Rectal smooth muscle tissue (tissue), 1 donor: ENCODE measurements around the gene KHDC4.
"Not testable (repeated sequence)": the region's sequence is repeated elsewhere in the genome, so short reads cannot be mapped to it uniquely, and the experiment has no call there.

Experiments
- H3K27ac ChIP-seq: one replicate; pipeline ENCODE4 v1.7.0; 2013; ENCODE audit warnings: low read depth, low read length, inconsistent platforms
- H3K27me3 ChIP-seq: one replicate; pipeline ENCODE4 v1.7.0; 2013; ENCODE audit warnings: low read length; ENCODE audit not compliant: control insufficient read depth, insufficient read depth
- H3K36me3 ChIP-seq: one replicate; pipeline ENCODE4 v1.7.0; 2013; ENCODE audit warnings: low read length; ENCODE audit not compliant: control insufficient read depth, insufficient read depth
- H3K4me1 ChIP-seq: one replicate; pipeline ENCODE4 v1.7.0; 2013; ENCODE audit warnings: low read length; ENCODE audit not compliant: control insufficient read depth, insufficient read depth
- H3K4me3 ChIP-seq: one replicate; pipeline ENCODE4 v1.7.0; 2013; ENCODE audit warnings: low read length
- H3K9ac ChIP-seq: one replicate; pipeline ENCODE4 v1.7.0; 2013; ENCODE audit warnings: low read length

KHDC4 gene

DNA sequence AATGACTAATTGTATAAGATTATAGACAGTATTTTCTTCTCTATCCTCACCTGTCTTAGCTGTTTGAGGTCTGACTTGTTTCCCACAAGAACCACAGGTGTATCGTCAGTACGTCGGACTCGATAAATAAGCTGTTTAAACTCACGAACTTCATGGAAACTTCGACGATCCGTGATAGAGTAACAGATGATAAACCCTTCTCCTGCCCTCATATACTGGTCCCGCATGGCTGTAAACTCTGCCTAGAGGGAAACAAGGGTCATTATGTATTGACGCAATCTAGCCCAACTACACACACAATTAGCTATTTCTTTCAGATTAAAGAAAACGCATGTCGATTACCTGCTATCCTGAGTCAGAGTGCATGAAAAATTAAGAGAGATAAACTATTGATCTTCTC, 30.0 kb downstream of the KHDC4 start:
- H3K36me3 ChIP-seq, result peaks cover 33% of the 10 kb centered on the region
- no peaks in the 10 kb centered on the region for H3K4me1 ChIP-seq
- H3K27me3 ChIP-seq, result no peaks in the 10 kb centered on the region
- no peak overlapping the region for H3K27ac ChIP-seq
- no peak overlapping the region for H3K4me3 ChIP-seq
- H3K9ac ChIP-seq, result no peak overlapping the region

DNA sequence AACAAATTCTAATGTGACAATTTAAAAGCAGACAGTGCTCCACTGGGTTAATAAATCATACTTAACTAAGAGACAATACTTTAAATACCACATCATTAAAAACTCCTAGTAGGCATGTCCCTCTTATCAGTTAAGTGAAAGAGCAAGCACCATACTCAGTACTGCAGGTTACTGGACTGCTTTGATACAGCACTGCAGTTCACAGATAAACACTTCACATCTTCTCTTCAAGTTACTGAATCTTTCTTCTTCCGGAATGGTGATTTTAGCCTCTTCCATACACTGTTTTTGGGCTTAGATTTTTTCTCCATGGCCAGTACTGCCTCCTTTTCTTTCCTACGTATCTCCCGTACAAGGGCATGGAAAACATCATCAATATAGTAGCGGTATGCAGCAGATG, 34.1 kb downstream of the KHDC4 start:
- Histone ChIP-seq H3K4me3 (no peak overlapping the region), H3K36me3 (peaks cover 38% of the 10 kb centered on the region), H3K27me3 (no peaks in the 10 kb centered on the region), H3K27ac (no peak overlapping the region), H3K9ac (no peak overlapping the region), H3K4me1 (no peaks in the 10 kb centered on the region)

DNA sequence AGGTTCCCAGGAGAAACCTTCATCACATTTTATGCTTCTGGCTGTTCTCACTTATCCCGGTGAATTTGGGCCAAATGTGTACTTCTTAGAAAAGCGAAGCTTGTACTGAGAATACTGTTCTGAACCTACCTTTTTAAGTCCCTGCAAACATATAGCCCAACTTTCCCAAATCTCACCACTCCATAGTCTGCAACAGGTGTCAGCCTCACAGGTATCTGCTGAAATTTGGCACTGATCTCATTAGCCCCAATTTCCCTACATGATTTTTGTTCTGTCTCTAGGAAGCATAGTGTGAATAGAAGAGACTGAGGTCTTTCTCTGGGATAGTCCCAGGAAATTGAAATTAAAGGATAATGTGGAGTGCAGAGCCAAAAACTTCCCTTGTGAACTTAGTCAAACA, 34.5 kb downstream of the KHDC4 start:
- Histone ChIP-seq H3K4me3 (no peak overlapping the region), H3K27ac (no peak overlapping the region)

DNA sequence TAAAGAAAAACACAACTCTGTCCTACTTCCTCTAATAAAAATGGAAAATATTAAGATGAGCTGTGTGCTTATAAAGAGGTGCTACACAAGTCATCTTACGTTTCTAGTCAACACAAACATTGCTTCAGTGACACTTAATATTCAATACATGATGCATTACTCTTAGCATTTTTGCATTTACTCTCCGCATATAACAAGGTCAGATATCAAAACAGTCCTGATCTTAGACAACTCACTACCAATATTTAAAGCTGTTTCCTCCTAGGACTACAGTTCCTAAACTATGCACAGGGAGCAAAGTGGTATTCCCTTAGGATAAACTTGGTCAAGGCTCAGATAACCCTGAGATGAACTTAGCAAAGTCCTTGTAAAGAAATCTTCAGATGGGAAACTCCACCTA, 35.3 kb downstream of the KHDC4 start:
- Histone ChIP-seq H3K27ac (no peak overlapping the region), H3K36me3 (peaks cover 26% of the 10 kb centered on the region), H3K4me1 (no peaks in the 10 kb centered on the region), H3K27me3 (no peaks in the 10 kb centered on the region), H3K9ac (no peak overlapping the region), H3K4me3 (no peak overlapping the region)

More for the DNA sequence above, 34.5 kb downstream of the KHDC4 start:
- no peaks in the 10 kb centered on the region for H3K27me3 ChIP-seq
- H3K4me1 ChIP-seq, result no peaks in the 10 kb centered on the region
- H3K36me3 ChIP-seq, result peaks cover 34% of the 10 kb centered on the region
- H3K9ac ChIP-seq, result no peak overlapping the region

DNA sequence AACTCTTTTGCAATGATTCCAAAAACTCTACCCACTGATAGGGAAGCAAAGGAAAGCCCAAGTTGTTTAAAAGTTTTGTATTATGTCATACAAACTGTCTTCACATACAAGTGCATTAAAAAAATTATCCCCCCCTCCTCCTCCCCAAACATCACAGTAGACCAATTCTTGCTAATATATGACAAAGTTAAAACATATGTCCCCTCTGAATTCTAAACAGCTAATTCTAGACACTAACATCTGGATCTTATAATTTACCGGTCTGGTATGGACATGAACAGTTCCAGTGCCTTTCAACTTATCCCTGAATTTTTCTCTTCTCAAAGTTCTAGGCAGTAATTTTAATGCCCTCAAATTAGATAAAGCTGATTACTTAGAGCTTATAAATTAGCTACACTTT, 36.5 kb downstream of the KHDC4 start:
- Histone ChIP-seq H3K27me3 (no peaks in the 10 kb centered on the region), H3K9ac (no peak overlapping the region), H3K4me3 (no peak overlapping the region), H3K36me3 (peaks cover 22% of the 10 kb centered on the region), H3K27ac (no peak overlapping the region), H3K4me1 (peaks cover 2% of the 10 kb centered on the region)

DNA sequence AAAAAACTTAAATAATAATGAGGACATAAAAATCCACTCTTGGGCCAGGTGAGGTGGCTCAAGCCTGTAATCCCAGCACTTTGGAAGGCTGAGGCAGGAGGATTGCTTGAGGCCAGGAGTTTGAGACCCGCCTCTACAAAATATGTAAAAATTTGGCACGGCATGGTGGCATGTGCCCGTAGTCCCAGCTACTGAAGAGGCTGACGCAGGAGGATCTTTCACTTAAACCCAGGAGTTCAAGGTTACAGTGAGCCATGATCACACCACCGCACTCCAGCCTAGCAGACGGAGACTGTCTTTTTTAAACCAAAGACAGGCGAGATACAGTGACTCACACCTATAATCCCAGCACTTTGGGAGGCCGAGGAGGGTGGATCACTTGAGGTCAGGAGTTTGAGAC, 37.7 kb downstream of the KHDC4 start:
- H3K4me1 ChIP-seq, H3K9ac ChIP-seq, H3K4me3 ChIP-seq, H3K27ac ChIP-seq, H3K27me3 ChIP-seq: not testable (repeated sequence)
- peaks cover 19% of the 10 kb centered on the region for H3K36me3 ChIP-seq

DNA sequence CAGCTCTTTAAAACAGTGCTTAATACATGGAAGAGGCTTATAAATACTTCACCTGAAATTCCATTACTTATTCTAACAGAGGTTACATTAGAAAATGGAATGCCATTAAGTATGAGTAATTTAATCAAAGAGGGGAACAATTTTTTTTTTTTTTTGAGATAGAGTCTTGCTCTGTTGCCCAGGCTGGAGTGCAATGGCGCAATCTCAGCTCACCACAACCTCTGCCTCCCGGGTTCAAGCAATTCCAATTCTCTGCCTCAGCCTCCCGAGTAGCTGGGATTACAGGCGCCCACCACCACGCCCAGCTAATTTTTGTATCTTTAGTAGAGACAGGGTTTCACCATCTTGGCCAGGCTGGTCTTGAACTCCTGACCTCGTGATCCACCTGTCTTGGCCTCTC, 38.6 kb downstream of the KHDC4 start:
- not testable (repeated sequence) for H3K9ac ChIP-seq, H3K27me3 ChIP-seq, H3K4me1 ChIP-seq, H3K4me3 ChIP-seq, H3K27ac ChIP-seq
- H3K36me3 ChIP-seq, result peaks cover 14% of the 10 kb centered on the region

DNA sequence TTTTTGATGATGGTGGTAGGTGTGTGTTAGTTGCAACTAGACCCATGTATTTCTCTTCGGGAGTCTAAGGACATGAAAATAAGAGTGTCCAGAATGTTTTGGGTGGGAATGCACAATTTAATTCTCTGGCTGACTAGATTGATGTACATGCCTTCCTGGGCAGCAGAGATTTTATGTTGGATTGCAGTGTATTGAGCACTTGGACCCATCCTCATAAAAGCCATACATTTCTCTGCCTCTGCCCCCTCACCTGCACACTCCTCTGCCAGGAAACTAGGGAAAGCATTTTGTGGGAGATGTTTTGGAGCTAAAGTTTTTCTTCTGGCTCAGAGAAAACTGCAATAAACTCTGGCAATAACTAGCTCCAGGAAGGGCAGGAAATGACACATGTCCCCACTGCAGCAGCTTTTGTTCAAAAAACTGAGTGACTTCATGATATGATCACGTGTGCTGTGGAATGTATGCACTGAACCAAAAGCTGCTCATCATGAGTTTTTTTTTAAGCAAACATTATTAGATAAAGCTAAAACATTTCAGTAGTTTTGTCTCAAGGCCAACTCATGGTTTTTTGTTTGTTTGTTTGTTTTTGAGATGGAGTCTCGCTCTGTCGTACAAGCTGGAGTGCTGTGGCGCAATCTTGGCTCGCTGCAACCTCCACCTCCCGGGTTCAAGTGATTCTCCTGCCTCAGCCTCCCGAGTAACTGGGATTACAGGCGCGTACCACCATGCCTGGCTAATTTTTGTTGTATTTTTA, 40.6 kb downstream of the KHDC4 start:
- Histone ChIP-seq H3K4me1 (peaks cover 2% of the 10 kb centered on the region), H3K27ac (peak overlapping the region; percentile 30), H3K4me3 (no peak overlapping the region), H3K9ac (no peak overlapping the region), H3K27me3 (no peaks in the 10 kb centered on the region), H3K36me3 (peaks cover 4% of the 10 kb centered on the region)

DNA sequence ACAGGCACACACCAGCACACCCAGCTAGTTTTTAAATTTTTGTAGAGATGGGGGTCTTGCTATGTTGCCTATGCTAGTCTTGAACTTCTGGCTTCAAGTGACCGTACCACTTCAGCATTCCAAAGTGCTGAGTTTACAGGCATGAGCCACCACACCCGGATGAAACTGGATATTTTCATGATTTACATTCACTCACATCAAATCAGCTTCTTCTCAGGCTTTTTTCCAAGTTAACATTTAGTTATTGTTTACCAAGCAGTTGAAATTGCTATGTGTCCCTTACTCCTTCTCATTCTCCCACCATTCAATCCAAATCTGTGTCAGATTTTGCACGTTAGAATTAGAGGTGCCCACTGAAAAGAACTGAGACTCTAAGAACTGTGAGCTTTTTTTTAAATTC, 41.4 kb downstream of the KHDC4 start:
- Histone ChIP-seq H3K4me3 (no peak overlapping the region), H3K9ac (no peak overlapping the region), H3K27me3 (no peaks in the 10 kb centered on the region), H3K27ac (peak overlapping the region; percentile 30), H3K4me1 (peaks cover 2% of the 10 kb centered on the region), H3K36me3 (peaks cover 4% of the 10 kb centered on the region)

DNA sequence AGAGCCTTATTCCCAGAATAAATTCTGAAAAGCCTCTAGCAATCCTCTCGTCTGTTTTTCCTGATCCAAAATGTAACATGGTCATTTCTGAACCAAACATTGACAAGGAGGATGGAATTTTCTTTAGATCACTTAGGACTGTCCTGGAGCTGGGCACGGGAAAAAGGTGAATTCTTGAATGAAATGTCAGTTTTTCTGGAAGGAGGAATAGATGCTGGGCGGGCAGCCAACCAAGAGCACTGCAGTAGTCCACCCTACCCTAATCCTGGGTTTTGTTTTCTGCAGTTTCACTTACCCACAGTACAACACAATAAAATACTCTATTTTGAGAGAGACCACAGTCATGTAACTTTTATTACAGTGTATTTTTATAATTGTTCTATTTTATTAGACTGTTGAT, 44.0 kb downstream of the KHDC4 start:
- Histone ChIP-seq H3K4me3 (no peak overlapping the region), H3K36me3 (no peaks in the 10 kb centered on the region), H3K4me1 (peaks cover 2% of the 10 kb centered on the region), H3K9ac (no peak overlapping the region), H3K27ac (no peak overlapping the region), H3K27me3 (no peaks in the 10 kb centered on the region)

DNA sequence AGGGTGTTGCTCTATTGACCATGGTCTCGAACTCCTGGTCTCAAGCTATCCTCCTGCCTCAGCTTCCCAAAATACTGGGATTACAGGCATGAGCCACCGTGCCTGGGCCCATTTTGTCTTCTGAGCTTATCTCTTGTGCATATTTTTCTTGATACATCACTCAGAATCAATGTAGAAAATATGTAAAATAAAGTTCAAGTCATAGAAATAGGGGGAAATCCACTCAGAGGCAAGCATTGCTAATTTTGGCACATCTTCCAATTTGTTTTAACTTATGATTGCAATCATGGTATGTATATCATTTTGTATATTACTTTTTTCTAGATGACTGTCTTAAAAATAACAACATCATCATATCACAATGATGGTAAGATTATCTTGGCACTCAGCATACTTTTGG, 44.6 kb downstream of the KHDC4 start:
- H3K4me1 ChIP-seq, result peaks cover 2% of the 10 kb centered on the region
- no peak overlapping the region for H3K4me3 ChIP-seq
- no peak overlapping the region for H3K27ac ChIP-seq
- H3K27me3 ChIP-seq, result no peaks in the 10 kb centered on the region
- H3K36me3 ChIP-seq, result no peaks in the 10 kb centered on the region
- H3K9ac ChIP-seq, result no peak overlapping the region

DNA sequence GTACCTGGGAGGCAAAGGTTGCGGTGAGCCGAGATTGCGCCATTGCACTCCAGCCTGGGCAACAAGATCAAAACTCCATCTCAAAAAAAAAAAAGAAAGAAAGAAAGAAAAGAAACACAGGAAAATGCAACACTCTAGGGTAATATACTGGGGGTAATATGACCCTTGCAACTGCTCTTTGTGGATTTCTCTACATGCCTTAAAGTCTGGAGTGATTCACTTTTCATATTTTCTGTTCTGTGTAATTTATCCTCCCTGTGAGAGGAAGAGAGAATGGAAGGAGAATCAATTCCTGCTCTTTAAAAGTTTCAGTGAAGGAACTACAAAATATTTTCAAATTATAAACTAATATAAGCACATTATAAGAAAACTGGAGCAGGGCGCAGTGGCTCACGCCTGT, 45.7 kb downstream of the KHDC4 start:
- no peak overlapping the region for H3K4me3 ChIP-seq
- H3K36me3 ChIP-seq, result no peaks in the 10 kb centered on the region
- H3K27ac ChIP-seq, result no peak overlapping the region
- H3K9ac ChIP-seq, result no peak overlapping the region
- peaks cover 2% of the 10 kb centered on the region for H3K4me1 ChIP-seq
- H3K27me3 ChIP-seq, result no peaks in the 10 kb centered on the region

DNA sequence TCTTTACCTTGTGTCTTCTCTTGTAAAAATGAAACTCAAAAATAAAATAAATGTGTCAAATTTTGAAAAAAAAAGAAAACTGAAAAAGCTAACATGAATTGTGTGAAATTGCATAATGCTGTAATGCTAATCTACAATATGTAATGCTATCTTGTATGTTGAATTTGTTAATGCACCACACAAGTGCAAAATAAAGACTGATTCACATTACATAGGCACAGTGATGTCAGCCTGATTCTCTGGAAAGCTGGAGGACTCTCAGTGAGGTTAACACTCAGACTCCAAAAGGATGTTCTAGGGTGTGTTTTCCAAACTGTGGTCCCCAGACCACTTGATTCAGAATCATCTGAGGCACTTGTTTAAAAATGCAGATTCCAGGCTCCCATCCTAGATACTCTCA, 49.2 kb downstream of the KHDC4 start:
- no peak overlapping the region for H3K27ac ChIP-seq
- no peaks in the 10 kb centered on the region for H3K36me3 ChIP-seq
- H3K9ac ChIP-seq, result no peak overlapping the region
- no peaks in the 10 kb centered on the region for H3K27me3 ChIP-seq
- no peaks in the 10 kb centered on the region for H3K4me1 ChIP-seq
- no peak overlapping the region for H3K4me3 ChIP-seq
